Measurements from ENCODE around the gene NAIF1.
A peak's percentile ranks its signal among the peaks of the same experiment; 100 is the strongest.
"Not testable (repeated sequence)": the region's sequence is repeated elsewhere in the genome, so short reads cannot be mapped to it uniquely, and the experiment has no call there.

Gene NAIF1

DNA sequence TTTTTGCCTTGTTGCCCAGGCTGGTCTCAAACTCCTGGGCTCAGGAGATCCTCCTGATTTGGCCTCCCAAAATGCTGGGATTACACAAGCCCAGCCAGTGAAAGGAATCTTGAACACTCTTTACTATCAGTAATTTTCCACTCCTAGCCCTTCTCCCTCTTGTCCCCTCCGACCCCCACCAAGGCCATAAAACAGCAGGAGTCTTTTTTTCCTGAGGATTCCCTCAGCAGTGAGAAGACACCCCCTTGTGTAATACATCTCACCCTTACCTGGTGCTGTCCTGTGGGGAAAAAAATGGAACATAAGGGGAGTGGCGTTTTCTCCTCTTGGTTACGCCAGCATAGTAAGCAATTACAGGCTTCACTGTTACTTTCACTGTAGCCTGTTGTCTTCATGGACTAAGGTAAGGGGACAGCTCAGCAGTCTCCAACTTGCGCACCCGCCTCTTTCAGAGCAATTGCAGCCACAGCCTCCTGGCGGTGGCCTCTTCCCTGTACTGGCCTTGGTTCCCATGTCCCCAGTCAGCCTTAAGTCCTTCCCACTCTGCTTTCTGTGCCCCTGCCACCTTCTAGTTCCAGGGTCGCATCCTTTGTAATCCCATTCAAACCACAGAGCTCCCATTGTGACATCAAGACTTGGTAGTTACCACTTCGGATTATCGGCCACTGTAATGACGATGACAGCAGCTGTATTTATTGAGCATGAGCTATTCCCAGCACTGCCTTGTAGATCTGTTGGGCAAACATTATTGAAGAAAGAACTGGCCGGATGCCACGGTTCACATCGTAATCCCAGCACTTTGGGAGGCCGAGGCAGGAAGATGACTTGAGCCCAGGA lies 10.0 kb downstream of the NAIF1 start:
- no peak for DNase-seq

DNA sequence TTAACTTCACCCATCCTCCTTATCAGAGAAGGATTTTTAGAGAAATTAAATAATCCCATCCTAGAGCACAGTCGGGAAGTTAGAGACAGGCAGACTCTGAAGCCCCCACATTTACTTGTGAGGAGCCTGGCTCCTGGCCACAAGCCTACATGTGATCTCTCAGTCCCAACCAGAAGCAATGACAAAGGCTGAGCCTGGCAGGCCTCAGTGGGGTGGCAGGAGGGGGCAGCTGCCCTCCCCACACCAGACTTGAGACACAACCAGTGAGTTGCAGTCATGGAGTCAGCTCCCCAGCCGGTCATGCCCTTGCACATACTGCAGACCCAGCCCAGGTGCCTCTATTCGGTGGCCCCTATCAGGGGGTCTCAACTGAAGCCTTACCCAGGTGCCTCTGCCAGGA lies 11.0 kb downstream of the NAIF1 start:
- DNase-seq: no peak

DNA sequence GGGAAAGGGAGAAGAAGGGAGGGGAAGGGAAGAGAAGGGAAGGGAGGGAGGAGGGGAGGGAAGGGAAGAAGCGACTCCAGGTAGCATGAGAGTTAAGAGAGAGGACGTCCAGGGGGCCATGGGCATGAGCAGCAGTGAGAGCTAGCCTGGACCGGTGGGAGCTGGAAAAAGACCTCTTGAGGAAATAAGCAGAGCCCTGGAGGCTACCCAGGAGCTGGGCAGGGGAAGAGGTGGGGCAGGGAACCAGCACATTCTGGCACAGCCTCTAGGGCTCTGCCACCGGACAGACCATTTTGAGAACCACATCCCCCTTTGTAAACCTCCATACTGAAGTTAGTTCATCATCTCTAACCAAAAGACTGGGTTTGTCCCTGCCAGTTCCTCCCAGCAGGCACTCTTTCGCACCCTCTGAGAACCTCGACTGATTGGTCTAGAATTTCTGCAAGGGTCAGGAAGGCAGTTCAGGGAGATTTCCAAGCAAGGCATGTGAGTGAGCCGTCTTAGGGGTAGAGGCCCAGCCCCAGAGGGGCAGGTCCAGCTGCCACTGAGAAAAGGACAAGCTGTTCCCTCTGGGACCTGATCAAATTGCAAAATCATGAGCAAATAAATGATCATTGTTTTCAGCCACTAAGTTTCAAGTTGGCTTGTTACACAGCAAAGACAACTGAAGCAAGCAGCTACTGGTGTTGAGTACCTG lies 11.6 kb downstream of the NAIF1 start:
- DNase-seq: no peak

DNA sequence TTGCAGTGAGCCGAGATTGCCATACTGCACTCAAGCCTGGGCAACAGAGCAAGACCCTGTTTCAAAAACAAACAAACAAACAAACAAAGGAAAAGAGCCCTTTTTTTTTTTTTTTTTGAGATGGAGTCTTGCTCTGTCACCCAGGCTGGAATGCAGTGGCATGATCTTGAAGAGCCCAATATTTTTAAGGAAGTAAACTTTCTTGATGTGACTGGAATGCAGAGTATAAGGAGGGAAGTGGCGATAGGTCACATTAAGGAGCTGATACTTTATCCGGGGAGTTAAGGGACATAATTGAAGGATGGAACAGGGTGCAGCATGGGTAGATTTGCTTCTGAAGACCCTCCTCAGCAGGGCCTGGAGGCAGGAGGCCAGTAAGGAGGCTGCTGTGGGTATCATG lies 13.0 kb downstream of the NAIF1 start:
- DNase-seq: no peak

DNA sequence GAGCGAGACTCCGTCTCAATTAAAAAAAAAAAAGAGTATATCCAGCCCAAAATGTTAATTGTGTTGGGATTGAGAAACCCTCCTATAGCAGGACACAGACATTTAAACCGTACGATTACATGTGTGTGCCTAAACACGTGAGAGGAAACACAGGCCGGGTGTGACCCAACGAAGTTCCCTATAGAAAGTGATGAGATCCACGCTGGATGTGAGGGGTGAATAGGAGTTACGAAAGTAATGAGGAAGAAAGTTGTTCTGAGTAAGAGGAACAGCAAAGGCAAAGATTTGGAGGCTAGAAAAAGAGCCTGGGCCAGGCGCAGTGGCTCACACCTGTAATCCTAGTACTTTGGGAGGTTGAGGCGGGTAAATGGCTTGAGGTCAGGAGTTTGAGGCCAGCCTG lies 13.6 kb downstream of the NAIF1 start:
- no peak for DNase-seq

DNA sequence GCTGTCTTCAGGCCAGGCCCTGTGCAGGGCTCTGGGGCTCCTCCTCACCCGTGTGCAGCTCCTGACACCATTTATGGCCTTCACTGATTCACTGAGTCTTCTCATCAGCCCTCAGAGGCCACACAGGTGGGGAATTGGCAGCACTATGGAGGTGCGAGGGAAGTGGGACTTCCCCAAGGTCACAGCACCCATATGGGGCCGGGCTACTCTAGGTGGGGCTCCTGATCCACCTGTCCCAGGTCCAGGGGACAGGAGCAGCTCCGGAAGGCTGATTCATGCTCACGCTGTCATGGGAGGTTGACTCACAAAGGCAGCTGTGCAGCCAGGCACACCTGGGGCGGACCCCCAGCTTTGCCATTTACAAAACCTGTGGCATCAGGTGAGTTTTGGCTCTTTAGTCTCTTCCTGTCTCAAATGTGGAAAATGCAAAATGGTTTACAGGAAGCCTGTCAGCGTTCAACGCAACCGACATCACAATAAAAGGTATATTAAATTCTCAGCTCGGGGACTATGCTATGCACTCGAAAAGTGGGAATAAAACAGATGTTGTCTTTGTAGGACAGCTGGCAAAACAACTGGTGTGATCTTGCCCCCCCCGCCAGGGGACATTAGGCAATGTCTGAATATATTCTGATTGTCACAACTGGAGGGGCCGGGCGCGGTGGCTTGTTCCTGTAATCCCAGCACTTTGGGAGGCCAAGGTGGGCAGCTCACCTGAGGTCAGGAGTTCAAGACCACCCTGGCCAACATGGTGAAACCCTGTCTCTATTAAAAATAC lies 15.0 kb downstream of the NAIF1 start:
- no peak for DNase-seq

DNA sequence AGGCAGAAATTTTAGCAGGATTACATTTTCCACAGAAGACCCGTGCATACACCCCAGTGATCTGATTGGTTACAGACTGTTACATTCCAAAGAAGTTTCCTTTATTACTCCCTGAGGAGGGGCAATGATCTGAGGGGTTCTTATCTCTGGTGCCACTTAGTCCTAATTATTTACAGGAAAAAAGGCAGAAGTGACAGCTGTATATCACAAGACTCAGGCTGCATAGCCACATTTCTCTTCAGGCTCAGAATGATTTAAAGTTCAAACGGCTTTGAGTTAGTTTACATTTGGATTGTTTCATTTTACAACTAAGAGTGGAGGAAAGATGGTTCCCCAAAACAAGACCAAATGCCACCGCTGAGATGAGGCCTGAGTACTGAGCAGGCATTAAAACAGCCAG lies 17.3 kb downstream of the NAIF1 start:
- DNase-seq: no peak

DNA sequence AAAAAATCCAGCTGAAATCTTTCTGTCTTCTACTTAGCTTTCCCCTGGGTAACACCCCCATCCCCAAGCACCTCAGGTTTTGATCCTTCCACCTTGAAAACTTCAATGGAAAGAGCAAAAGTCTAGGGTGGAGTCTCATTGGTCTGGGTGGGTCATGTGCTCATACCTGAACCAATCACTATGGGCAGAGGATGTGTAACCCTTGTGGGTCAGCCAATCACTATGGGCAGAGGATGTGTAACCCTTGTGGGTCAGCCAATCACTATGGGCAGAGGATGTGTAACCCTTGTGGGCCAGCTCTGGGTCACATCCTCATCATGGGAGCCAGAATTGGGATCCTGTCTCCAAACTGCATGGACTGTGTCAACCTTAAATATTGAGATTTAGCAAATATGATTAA lies 18.5 kb downstream of the NAIF1 start:
- no peak for DNase-seq

DNA sequence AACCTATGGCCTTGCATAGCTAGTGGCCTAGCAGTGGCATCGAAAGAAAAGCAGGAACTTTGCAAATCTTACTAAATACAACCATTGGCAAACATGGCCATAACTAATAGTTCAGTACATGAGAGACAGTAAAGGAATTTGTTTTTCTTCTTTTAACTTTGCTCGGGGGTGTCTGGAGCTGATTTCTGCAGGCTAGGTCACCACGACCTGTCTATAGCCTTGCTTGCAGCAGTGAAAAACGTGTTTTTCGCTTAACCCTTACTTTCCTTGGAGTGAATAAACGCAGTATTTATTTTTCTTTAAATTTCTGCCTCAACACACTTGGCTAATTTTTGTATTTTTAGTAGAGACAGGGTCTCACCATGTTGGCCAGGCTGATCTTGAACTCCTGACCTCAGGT lies 19.9 kb downstream of the NAIF1 start:
- no peak for DNase-seq

DNA sequence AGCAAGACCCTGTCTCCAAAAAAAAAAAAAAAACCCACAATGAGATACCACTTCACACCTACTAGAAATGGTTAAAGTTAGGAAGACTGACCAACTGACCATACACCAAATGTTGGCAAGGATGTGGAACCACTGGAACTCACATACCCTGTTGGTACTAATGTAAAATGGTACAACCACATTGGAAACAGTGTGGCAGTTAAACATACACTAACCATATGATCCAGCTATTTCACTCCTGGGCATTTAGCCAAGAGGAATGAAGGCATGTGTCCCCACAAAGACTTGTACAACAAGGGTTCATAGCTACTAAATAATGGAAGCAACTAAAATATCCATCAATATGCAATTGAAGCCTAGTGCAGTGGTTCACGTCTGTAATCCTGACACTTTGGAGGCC lies 21.3 kb downstream of the NAIF1 start:
- DNase-seq: no peak

DNA sequence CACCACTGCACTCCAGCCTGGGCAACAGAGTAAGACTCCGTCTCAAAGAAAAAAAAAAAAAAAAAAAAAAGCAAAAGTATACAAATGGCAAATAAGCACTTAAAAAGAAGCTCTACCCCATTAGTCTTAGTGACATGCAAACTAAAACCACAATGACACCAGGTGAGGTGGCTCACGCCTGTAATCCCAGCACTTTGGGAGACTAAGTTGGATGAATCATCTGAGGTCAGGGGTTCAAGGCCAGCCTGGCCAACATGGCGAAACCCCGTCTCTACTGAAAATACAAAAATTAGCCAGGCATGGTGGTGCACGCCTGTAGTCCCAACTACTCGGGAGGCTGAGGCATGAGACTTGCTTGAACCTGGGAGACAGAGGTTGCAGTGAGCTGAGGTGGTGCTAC lies 21.7 kb downstream of the NAIF1 start:
- DNase-seq: not testable (repeated sequence)

DNA sequence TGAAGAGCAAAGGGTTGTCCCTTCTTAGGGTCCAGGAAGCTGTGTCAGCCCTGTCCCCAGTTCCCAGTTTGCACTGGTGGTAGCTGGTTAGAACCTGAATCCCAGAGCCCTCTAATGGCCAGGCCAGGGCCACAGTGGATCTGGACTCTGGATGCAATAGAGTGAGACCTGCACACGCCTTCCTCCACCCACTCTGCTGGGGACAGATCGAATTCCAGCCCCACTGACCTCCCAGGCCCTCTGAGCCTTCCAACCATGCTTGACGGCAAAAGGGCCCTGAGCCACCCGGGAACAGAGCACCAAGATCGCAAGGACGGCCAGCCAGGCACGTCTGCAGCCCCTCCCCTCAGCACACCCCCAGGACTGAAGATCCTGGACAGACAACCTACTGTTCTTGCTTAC lies 23.7 kb downstream of the NAIF1 start:
- DNase-seq: no peak

DNA sequence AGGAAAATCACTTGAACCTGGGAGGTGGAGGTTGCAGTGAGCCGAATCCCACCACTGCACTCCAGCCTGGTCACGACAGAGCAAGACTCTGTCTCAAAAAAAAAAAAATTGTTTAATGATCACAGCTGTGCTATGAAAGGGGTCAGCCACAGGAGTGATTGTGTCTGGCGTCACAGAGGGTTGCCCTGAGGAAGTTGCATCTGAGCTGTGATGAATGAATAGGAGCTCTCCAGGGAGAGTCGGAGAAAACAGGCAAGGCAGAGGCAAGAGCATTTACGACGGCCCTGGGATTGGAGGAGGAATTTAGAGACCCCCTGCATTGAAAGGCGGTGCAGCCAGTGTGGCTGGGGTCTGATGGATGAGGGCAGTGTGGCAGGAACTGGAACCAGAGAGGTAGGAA lies 25.1 kb downstream of the NAIF1 start:
- DNase-seq: no peak

DNA sequence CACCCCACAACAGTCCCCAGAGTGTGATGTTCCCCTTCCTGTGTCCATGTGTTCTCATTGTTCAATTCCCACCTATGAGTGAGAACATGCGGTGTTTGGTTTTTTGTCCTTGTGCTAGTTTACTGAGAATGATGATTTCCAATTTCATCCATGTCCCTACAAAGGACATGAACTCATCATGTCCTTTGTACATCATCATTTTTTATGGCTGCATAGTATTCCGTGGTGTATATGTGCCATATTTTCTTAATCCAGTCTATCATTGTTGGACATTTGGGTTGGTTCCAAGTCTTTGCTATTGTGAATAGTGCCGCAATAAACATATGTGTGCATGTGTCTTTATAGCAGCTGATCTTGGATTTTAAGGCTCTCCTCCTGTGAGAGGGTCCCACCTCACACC lies 26.3 kb downstream of the NAIF1 start:
- DNase-seq: not testable (repeated sequence)

DNA sequence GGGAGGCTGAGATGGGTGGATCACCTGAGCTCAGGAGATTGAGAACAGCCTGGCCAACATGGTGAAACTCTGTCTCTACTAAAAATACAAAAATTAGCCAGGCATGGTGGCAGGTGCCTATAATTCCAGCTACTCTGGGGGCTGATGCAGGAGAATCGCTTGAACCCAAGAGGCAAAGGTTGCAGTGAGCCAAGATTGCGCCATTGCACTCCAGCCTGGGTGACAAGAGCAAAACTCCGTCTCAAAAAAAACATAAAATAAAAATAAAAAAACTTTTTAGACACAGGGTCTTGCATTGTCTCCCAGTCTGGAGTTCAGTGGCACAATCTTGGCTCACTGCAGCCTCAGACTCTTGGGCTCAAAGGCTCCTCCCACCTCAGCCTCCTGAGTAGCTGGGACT lies 30.6 kb downstream of the NAIF1 start:
- not testable (repeated sequence) for DNase-seq

DNA sequence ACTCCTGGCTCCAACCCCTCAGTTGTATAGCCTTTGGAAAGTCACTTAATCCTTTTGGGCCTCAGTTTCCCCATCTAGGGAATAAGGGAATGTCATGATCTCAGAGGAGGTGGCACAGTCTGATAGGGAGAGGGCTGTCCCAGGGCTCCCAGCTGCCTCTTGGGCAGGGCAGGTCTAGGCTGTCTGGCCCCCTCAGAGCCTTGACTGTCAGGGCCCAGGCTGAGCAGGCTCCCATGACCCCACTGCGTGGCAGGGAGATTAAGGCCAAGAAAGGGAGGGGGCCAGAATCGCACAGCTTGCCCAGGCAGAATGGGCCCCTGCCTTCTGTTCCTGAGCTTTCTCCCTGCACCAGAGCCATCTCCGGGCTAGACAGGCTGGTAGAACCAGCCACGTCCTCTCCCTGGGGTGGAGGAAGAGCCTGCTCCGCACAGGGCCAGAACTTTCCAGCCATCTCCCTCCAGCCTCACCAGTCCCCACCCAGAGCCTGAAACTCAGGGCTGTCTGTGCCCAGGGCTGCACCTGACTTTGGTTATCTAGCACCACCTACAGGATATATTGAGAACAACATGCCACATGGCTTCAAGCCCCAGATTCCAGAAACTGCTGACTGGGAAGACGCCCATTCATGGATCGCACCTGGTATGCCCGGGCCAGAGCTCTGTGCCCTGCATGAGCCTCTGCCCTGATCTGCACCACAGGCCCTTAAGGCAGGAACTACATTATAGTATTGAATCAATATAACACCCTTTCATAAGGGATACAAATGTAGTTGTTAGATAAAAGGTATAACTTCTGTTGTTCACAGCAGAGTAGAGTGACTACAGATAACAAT lies 32.1 kb downstream of the NAIF1 start:
- DNase-seq: peak; percentile 12 to 30

DNA sequence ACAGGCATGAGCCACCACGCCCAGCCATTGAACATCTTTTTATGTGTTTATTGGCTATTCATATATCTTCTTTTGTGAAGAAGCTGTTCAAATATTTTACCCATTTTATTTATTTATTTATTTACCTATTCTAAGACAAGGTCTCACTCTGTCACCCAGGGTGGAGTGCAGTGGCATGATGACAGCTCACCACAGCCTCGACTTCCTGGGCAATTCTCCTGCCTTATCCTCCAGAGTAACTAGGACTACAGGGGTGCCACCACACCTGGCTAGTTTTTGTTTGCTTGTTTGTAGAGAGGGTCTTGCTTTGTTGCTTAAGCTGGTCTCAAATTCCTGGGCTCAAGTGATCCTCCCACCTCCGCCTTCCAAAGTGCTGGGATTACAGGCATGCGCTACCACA lies 33.5 kb downstream of the NAIF1 start:
- no peak for DNase-seq

DNA sequence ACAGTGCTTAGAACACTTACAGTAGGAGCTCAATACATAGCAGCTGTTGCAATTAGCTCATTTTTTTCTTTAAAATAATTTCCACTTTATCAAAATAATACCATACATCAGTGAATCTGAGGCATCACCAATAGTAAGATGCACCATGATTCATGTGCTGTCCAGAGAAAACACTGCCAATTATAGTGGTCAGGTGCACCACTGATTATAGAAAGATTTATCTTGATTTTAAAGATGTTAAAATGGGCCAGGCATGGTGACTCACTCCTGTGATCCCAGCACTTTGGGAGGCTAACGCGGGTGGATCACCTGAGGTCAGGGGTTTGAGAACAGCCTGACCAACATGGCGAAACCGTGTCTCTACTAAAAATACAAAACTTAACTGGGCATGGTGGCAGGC lies 39.4 kb downstream of the NAIF1 start:
- DNase-seq: no peak

DNA sequence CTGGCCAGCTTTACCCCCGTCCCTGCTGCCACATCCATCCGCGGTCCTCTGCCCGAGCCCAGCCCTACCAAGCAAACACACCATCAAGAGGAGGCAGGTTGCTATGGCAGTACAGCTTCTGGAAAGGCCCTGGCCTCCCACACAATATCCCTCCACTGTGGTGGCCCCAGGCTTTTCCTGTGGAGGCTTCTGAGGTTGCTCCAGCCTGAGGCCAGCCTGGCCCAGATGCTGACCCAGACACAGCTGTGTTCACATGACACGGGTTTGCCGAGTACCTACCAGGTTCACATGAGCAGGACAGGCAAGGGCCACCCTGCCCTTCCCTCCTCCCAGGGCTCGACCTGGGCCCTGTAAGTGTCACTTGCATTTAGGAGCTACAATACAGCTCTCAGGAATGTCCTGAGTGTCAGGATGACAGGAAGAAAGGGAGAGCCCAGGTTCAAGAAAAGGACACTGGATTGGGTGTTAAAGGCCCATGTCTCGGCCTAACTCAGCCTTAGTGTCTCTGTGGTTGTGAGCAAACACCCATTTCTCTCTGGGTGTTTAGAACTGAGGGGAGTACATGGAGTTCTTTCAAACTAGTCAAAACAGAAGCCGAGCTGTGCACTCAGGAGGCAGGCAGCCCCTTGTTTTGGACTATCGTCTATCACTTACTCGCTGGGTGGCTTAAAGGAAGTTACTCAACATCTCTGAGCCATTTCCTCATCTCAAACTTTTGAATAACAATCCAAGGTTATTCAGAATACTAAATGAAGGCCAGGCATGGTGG lies 40.2 kb downstream of the NAIF1 start:
- no peak for DNase-seq

DNA sequence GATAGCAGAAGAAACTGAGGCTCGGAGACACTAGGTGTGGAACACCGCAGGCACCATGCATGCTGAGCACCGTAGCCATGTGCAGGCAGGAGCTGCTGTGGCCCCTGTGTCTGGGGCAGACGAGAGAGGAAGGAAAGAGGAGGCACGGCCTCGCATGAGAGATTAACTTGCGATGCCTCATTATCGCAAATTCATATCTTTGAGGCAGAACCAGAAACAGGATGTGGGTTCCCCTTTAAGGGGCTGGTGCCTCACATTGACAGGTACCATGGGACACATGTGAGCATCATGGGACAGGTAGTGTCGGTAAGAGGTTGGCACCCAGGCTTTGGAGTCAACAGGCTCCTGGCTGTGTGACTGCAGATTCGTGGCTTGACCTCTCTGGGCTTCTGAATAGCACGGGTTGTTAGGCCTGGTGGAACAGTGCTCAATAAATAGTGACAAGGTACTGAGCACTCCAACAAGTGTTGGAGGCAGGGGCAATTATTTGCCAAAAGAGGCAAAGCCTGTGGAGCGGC lies 40.8 kb downstream of the NAIF1 start:
- no peak for DNase-seq

DNA sequence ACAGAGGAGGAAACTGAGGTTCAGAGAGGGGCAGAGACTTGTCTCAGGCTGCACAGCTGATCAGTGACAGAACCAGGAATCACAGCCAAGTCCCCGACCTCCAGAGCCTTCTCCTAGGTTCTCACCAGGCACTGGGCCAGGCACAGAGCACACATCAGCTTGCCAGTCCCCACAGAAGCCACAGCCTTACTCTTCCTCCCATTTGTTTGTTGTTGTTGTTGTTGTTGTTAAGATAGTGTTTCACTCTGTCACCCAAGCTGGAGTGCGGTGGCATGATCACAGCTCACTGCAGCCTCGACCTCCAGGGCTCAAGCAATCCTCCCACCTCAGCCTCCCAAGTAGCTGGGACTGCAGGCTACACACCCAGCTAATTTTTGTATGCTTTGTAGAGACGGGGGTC lies 41.4 kb downstream of the NAIF1 start:
- DNase-seq: no peak

DNA sequence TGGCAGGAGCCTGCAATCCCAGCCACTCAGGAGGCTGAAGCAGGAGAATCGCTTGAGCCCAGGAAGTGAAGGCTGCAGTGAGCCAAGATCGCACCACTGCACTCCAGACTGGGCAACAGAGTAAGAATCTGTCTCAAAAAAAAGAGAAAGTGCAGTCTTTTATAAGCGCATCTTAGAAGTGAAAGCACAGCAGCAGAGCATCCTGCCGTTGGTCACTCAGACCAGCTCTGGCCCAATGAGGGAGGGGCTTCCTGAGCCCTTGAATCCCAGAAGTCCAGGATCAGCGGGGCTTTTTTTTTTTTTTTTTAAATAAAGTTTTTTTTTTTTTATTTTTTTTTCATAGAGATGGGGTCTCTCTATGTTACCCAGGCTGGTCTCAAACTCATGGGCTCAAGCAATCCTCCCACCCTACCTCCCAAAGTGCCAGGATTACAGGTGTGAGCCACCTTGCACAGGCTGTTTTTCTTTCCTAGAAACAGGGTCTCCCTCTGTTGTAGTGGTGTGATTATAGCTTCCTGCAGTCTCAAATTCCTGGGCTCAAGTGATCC lies 42.3 kb downstream of the NAIF1 start:
- DNase-seq: no peak

Data from NCI-H187 (cell line).